ENCODE results near the gene CHDH. TPM values are rescaled to one million over a fixed set of nuclear protein-coding genes. Genes with fewer than 3 reads are reported as not detected.

Gene CHDH
- polyA plus RNA-seq, 4 donors, result 2.2 to 17.9 (median 7.9) TPM

DNA sequence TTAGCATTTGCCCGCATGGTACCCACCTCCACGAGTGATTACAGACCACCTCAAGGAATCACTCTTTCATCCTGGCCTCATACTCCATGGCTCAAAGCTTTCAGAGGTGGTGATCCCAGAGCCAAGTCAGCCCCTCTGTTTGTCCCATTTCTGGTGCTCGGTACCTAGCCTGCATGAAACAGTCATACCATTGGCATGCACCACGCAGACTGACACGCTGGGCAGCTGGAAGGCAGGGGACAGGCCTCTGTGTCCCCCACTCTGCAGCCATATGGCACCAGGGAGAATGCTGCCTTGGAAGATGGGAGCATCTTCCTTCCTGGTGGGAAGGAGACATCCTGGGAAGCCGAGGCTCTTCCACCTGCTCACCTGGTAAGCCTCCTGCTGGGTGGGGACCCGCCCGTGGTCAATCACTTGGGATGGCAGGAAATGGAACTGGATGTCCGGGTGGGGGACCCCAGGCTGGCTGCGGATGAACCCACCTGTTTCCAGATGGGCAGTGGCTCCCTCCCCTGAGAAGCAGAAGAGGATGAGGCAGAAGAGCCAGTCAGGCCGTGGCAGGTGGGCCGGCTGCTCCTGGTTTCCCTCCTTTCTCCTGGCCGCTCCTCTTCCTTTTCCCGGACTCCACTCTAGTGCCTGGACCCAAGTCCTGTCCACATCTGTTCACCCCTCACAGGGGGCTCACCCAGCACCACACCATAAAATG lies 26.9 kb downstream of the CHDH start:
- no peaks in the 10 kb centered on the region for H3K9me3 ChIP-seq (ENCODE audit: control insufficient read depth in 2 of 2, insufficient read depth in 1 of 2, low read depth in 1 of 2, low read length in 1 of 2)
- FAIRE-seq (no peak), DNase-seq (no peak)
- 89 to 92% (median 89%) methylated on average over 14 of the region's 14 CpGs for WGBS, 3 donors
- no peak overlapping the region for H3K4me3 ChIP-seq (ENCODE audit: low read depth in 1 of 3, low read length in 3 of 3)
- H3K27ac ChIP-seq (ENCODE audit: low read depth in 1 of 3, low read length in 2 of 3), result no peak overlapping the region
- peaks cover 0 to 90% (median 3%) of the 10 kb centered on the region in 3 donors for H3K36me3 ChIP-seq (ENCODE audit: control insufficient read depth in 3 of 3, insufficient read depth in 2 of 3, low read depth in 1 of 3, low read length in 3 of 3)
- H3K27me3 ChIP-seq (ENCODE audit: control insufficient read depth in 3 of 3, insufficient read depth in 3 of 3, low read length in 3 of 3), result no peaks in the 10 kb centered on the region
- H3K4me1 ChIP-seq (ENCODE audit: control insufficient read depth in 3 of 3, insufficient read depth in 2 of 3, low read depth in 1 of 3, low read length in 2 of 3), result peaks cover 0 to 5% (median 0%) of the 10 kb centered on the region in 3 donors

DNA sequence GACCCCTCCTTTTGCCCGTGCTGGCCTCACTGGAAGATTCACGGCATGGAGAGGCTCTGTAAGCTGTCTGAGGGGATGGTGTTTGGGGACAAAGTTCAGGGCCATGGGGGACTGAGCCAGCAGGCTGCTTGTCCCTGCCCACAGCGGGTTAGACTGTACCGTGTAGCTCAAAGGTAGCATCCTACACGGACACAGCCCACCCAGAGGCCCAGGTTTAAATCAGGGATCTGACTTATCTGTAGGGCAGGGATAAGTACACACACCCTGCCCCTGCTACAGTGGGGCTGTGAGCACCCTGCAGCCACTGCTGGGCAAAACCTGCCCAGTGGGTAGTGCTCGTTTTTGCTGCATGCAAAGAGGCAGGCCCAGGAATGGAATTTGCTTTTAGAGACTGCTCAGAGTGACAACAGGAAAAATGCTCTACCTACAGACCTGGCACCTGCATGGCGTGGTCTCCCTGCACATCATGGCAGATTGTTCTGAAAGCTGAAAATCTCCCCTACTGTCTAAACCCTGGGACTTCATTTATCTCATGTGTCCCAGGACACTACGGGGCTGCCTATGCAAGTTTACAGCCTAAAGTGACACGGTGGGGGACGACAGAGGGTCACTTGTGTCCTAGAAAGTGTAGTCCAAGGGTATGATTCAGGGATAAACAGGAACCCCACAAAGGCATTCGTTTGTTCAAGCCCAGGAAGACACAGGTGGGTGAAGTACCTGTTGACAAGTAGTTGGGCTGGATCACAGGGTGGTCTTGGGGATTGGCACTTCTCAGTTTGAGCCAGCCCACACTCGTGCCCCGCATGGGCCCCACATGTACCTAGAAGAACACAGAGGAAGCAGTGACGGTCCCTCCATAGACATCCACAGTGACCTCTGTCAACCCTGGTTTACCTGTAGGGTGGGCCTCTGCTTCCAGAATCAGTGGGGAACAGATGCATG lies 27.7 kb downstream of the CHDH start:
- Histone ChIP-seq H3K27me3 (ENCODE audit: control insufficient read depth in 3 of 3, insufficient read depth in 3 of 3, low read length in 3 of 3) (no peaks in the 10 kb centered on the region), H3K4me1 (ENCODE audit: control insufficient read depth in 3 of 3, insufficient read depth in 2 of 3, low read depth in 1 of 3, low read length in 2 of 3) (peaks cover 0 to 5% (median 0%) of the 10 kb centered on the region in 3 donors), H3K36me3 (ENCODE audit: control insufficient read depth in 3 of 3, insufficient read depth in 2 of 3, low read depth in 1 of 3, low read length in 3 of 3) (peaks cover 0 to 88% (median 3%) of the 10 kb centered on the region in 3 donors), H3K9me3 (ENCODE audit: control insufficient read depth in 2 of 2, insufficient read depth in 1 of 2, low read depth in 1 of 2, low read length in 1 of 2) (no peaks in the 10 kb centered on the region), H3K27ac (ENCODE audit: low read depth in 1 of 3, low read length in 2 of 3) (no peak overlapping the region), H3K4me3 (ENCODE audit: low read depth in 1 of 3, low read length in 3 of 3) (no peak overlapping the region)
- FAIRE-seq, result no peak
- DNase-seq, result no peak
- 67 to 75% (median 67%) methylated on average over 14 of the region's 14 CpGs for WGBS, 3 donors

DNA sequence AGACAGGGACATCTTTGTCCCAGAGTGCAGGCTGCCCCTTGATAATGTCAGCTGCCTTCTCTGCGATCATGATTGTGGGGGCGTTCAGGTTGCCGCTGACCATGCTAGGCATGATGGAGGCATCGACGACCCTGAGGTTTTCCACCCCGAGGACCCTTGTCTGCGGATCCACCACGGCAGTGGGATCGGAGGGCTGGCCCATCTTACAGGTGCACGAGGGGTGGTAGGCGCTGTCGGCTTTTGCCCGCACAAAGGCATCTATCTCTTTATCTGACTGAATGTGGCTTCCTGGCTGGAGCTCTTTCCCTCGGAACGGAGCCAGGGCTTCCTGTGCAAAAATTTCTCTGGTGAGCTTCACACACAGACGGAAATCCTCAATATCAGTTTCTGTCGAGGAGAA lies 28.4 kb downstream of the CHDH start:
- DNase-seq, result no peak
- Histone ChIP-seq H3K27me3 (ENCODE audit: control insufficient read depth in 3 of 3, insufficient read depth in 3 of 3, low read length in 3 of 3) (no peaks in the 10 kb centered on the region), H3K9me3 (ENCODE audit: control insufficient read depth in 2 of 2, insufficient read depth in 1 of 2, low read depth in 1 of 2, low read length in 1 of 2) (no peaks in the 10 kb centered on the region), H3K4me3 (ENCODE audit: low read depth in 1 of 3, low read length in 3 of 3) (no peak overlapping the region), H3K4me1 (ENCODE audit: control insufficient read depth in 3 of 3, insufficient read depth in 2 of 3, low read depth in 1 of 3, low read length in 2 of 3) (peaks cover 0 to 5% (median 0%) of the 10 kb centered on the region in 3 donors), H3K36me3 (ENCODE audit: control insufficient read depth in 3 of 3, insufficient read depth in 2 of 3, low read depth in 1 of 3, low read length in 3 of 3) (peaks cover 0 to 85% (median 3%) of the 10 kb centered on the region in 3 donors), H3K27ac (ENCODE audit: low read depth in 1 of 3, low read length in 2 of 3) (no peak overlapping the region)
- no peak for FAIRE-seq
- WGBS, 3 donors, result 77 to 87% (median 80%) methylated on average over 17 of the region's 17 CpGs

DNA sequence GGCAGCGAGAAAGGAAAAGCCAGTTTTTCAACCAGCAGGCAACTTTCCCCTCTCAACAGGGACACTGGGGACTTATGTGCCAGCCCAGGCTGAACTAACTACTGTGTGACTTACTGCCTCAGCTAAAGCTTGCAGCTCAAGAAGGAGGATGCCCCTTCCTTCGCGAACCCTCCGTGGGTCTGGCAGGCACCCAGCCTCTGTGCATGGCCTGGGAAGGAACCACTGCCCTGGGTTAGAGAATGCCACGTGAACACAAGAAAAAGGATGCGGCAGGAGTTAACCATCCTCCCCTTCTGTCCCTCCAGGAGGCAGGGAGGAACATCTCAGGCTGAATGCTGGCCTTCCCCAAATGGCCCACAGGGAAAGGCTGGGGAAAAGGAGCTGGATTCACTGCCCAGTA lies 29.0 kb downstream of the CHDH start:
- H3K36me3 ChIP-seq (ENCODE audit: control insufficient read depth in 3 of 3, insufficient read depth in 2 of 3, low read depth in 1 of 3, low read length in 3 of 3), result peaks cover 0 to 82% (median 3%) of the 10 kb centered on the region in 3 donors
- no peak overlapping the region for H3K4me3 ChIP-seq (ENCODE audit: low read depth in 1 of 3, low read length in 3 of 3)
- DNase-seq (no peak), FAIRE-seq (no peak)
- H3K27me3 ChIP-seq (ENCODE audit: control insufficient read depth in 3 of 3, insufficient read depth in 3 of 3, low read length in 3 of 3), result no peaks in the 10 kb centered on the region
- H3K4me1 ChIP-seq (ENCODE audit: control insufficient read depth in 3 of 3, insufficient read depth in 2 of 3, low read depth in 1 of 3, low read length in 2 of 3), result peaks cover 0 to 5% (median 0%) of the 10 kb centered on the region in 3 donors
- H3K9me3 ChIP-seq (ENCODE audit: control insufficient read depth in 2 of 2, insufficient read depth in 1 of 2, low read depth in 1 of 2, low read length in 1 of 2), result no peaks in the 10 kb centered on the region
- WGBS, 3 donors, result 86 to 89% (median 88%) methylated on average over 6 of the region's 6 CpGs
- H3K27ac ChIP-seq (ENCODE audit: low read depth in 1 of 3, low read length in 2 of 3), result no peak overlapping the region

DNA sequence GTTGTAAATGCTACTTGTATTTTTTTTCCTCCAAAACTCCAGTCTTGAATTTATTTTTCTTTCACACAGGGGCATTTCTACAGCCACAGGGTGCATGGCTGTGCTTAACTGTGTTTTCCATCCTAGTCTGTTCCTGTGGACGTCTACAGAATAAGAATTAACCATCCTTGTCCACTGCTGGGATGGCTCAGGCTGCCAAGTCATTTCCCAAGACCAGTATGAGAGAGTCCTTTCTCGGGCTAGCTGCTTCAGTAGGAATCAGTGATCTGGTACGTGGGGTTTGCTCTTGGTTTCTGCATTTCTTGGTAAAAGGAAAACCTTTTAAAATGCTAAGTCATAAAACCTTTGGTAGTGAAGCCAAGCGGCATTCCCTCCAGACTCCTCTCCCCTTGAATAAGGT lies 29.8 kb downstream of the CHDH start:
- Histone ChIP-seq H3K27ac (ENCODE audit: low read depth in 1 of 3, low read length in 2 of 3) (no peak overlapping the region), H3K27me3 (ENCODE audit: control insufficient read depth in 3 of 3, insufficient read depth in 3 of 3, low read length in 3 of 3) (no peaks in the 10 kb centered on the region), H3K36me3 (ENCODE audit: control insufficient read depth in 3 of 3, insufficient read depth in 2 of 3, low read depth in 1 of 3, low read length in 3 of 3) (peaks cover 0 to 79% (median 3%) of the 10 kb centered on the region in 3 donors), H3K4me3 (ENCODE audit: low read depth in 1 of 3, low read length in 3 of 3) (no peak overlapping the region), H3K9me3 (ENCODE audit: control insufficient read depth in 2 of 2, insufficient read depth in 1 of 2, low read depth in 1 of 2, low read length in 1 of 2) (no peaks in the 10 kb centered on the region), H3K4me1 (ENCODE audit: control insufficient read depth in 3 of 3, insufficient read depth in 2 of 3, low read depth in 1 of 3, low read length in 2 of 3) (peaks cover 0 to 5% (median 0%) of the 10 kb centered on the region in 3 donors)
- FAIRE-seq (no peak), DNase-seq (no peak)
- 69 to 81% (median 76%) methylated on average over 4 of the region's 4 CpGs for WGBS, 3 donors

DNA sequence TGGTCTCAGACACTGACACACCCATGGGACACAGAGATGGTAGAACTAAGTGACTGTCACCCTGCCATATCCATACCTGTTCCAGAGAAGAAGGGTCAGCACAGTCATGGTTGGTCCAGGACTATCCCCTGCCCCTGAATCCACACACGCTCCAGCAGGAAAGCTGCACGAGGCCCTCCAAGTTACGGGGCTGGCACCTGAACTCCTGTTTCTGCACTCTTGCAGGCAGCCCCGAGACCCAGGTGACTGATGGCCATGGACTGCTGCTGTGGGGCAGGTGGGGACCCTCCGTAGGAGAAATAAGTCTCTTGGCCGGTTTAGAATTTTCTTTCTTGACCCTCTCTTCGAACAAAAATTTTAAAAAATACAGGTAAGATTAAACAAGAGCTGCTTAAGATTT lies 30.6 kb downstream of the CHDH start:
- Histone ChIP-seq H3K9me3 (ENCODE audit: control insufficient read depth in 2 of 2, insufficient read depth in 1 of 2, low read depth in 1 of 2, low read length in 1 of 2) (no peaks in the 10 kb centered on the region), H3K4me3 (ENCODE audit: low read depth in 1 of 3, low read length in 3 of 3) (no peak overlapping the region), H3K4me1 (ENCODE audit: control insufficient read depth in 3 of 3, insufficient read depth in 2 of 3, low read depth in 1 of 3, low read length in 2 of 3) (peaks cover 0 to 5% (median 0%) of the 10 kb centered on the region in 3 donors), H3K36me3 (ENCODE audit: control insufficient read depth in 3 of 3, insufficient read depth in 2 of 3, low read depth in 1 of 3, low read length in 3 of 3) (peaks cover 0 to 77% (median 3%) of the 10 kb centered on the region in 3 donors), H3K27me3 (ENCODE audit: control insufficient read depth in 3 of 3, insufficient read depth in 3 of 3, low read length in 3 of 3) (no peaks in the 10 kb centered on the region), H3K27ac (ENCODE audit: low read depth in 1 of 3, low read length in 2 of 3) (no peak overlapping the region)
- no peak for DNase-seq
- WGBS, 3 donors, result 92 to 95% (median 94%) methylated on average over 7 of the region's 7 CpGs
- no peak for FAIRE-seq

DNA sequence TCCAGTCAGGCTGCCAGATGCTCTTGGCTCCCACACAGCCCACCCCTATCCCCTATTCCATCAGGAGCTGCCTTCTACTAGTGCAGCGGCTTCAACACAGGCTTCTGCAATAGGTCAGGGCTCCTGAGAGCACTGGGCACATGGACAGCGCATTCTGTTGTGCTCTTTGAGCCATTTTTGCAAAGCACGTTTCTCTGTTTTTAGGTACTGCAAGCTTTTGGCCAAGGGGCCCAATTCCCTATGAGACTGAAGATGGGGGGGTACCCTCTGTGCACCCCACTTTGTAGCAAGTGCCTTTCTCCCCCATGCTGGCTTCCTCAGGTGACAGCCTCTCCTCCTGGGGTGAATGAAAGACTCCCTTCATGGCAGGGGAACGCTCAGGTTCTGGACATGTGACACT lies 31.2 kb downstream of the CHDH start:
- Histone ChIP-seq H3K36me3 (ENCODE audit: control insufficient read depth in 3 of 3, insufficient read depth in 2 of 3, low read depth in 1 of 3, low read length in 3 of 3) (peaks cover 0 to 74% (median 3%) of the 10 kb centered on the region in 3 donors), H3K27ac (ENCODE audit: low read depth in 1 of 3, low read length in 2 of 3) (no peak overlapping the region), H3K27me3 (ENCODE audit: control insufficient read depth in 3 of 3, insufficient read depth in 3 of 3, low read length in 3 of 3) (no peaks in the 10 kb centered on the region), H3K9me3 (ENCODE audit: control insufficient read depth in 2 of 2, insufficient read depth in 1 of 2, low read depth in 1 of 2, low read length in 1 of 2) (no peaks in the 10 kb centered on the region), H3K4me3 (ENCODE audit: low read depth in 1 of 3, low read length in 3 of 3) (no peak overlapping the region), H3K4me1 (ENCODE audit: control insufficient read depth in 3 of 3, insufficient read depth in 2 of 3, low read depth in 1 of 3, low read length in 2 of 3) (peaks cover 0 to 5% (median 0%) of the 10 kb centered on the region in 3 donors)
- DNase-seq (no peak), FAIRE-seq (no peak)
- 82 to 94% (median 93%) methylated on average over 4 of the region's 4 CpGs for WGBS, 3 donors

DNA sequence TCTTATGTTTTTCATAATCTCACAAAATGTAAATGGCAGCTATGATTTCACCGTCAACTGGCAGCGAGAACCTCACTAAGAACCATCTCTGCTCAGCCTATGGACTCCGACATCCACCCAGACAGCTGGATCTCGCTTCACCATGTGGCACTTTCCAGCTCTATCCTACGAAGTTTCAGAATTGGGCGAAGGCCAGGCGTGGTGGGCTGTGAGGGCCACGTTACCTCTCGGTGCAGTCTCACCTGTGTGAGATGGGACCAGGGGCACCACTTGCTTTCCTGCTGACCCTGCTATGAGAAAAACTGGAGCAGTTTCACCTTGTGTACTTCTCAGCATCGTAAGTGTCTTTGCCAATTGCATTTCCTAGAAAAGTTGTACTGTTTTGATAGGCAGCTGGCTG lies 32.3 kb downstream of the CHDH start:
- DNase-seq (no peak), FAIRE-seq (no peak)
- H3K4me1 ChIP-seq (ENCODE audit: control insufficient read depth in 3 of 3, insufficient read depth in 2 of 3, low read depth in 1 of 3, low read length in 2 of 3), result peaks cover 0 to 5% (median 0%) of the 10 kb centered on the region in 3 donors
- H3K27ac ChIP-seq (ENCODE audit: low read depth in 1 of 3, low read length in 2 of 3), result no peak overlapping the region
- H3K36me3 ChIP-seq (ENCODE audit: control insufficient read depth in 3 of 3, insufficient read depth in 2 of 3, low read depth in 1 of 3, low read length in 3 of 3), result peaks cover 0 to 74% (median 3%) of the 10 kb centered on the region in 3 donors
- 80 to 88% (median 82%) methylated on average over 10 of the region's 10 CpGs for WGBS, 3 donors
- H3K9me3 ChIP-seq (ENCODE audit: control insufficient read depth in 2 of 2, insufficient read depth in 1 of 2, low read depth in 1 of 2, low read length in 1 of 2), result no peaks in the 10 kb centered on the region
- H3K27me3 ChIP-seq (ENCODE audit: control insufficient read depth in 3 of 3, insufficient read depth in 3 of 3, low read length in 3 of 3), result no peaks in the 10 kb centered on the region
- H3K4me3 ChIP-seq (ENCODE audit: low read depth in 1 of 3, low read length in 3 of 3), result no peak overlapping the region

All from small intestine (tissue), 7 donors.